AG09309 (cell line): ENCODE measurements around the gene GTF3C4.

Experiments used
- DNase-seq: peaks from one replicate; pipeline ENCODE4 v3.0.0-alpha.2; 2010; ENCODE audit warnings: low read depth
- H3K4me3 ChIP-seq: 2 replicates; pipeline ENCODE4 v1.5.1; 2011; ENCODE audit warnings: mild to moderate bottlenecking, low read depth, low read length, moderate library complexity; ENCODE audit not compliant: control insufficient read depth
- TF ChIP-seq, protein P1 (sequence below): IDR thresholded peaks from 2 replicates; pipeline ENCODE4 v1.5.1; 2011; ENCODE audit warnings: mild to moderate bottlenecking, low read depth, low read length, inconsistent platforms; ENCODE audit not compliant: insufficient read depth, control insufficient read depth; ENCODE audit errors: missing control alignments

Gene GTF3C4

DNA sequence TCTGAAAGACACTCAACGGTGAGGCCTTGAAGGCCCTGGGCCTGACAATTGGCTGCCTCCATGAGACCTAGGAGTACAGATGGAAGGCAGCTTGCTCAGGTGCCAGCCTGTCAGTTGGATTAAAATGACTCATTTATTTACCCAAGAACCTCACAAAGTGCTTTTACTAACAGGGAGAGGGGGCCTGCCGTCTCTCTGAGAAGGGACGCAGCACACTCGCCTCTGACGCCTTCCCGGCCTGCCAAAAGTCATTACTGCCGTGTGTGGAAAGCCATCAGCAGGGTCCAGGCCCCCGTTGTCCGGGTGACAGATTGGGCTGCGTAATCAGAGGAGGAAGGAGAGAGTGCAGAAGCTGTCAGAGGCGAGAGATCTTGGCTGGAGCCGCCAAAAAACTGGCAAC is 32.9 kb upstream of the GTF3C4 start:
- no peak overlapping the region for H3K4me3 ChIP-seq
- no peak for DNase-seq
- TF ChIP-seq, protein P1, sequence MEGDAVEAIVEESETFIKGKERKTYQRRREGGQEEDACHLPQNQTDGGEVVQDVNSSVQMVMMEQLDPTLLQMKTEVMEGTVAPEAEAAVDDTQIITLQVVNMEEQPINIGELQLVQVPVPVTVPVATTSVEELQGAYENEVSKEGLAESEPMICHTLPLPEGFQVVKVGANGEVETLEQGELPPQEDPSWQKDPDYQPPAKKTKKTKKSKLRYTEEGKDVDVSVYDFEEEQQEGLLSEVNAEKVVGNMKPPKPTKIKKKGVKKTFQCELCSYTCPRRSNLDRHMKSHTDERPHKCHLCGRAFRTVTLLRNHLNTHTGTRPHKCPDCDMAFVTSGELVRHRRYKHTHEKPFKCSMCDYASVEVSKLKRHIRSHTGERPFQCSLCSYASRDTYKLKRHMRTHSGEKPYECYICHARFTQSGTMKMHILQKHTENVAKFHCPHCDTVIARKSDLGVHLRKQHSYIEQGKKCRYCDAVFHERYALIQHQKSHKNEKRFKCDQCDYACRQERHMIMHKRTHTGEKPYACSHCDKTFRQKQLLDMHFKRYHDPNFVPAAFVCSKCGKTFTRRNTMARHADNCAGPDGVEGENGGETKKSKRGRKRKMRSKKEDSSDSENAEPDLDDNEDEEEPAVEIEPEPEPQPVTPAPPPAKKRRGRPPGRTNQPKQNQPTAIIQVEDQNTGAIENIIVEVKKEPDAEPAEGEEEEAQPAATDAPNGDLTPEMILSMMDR, result no peak

DNA sequence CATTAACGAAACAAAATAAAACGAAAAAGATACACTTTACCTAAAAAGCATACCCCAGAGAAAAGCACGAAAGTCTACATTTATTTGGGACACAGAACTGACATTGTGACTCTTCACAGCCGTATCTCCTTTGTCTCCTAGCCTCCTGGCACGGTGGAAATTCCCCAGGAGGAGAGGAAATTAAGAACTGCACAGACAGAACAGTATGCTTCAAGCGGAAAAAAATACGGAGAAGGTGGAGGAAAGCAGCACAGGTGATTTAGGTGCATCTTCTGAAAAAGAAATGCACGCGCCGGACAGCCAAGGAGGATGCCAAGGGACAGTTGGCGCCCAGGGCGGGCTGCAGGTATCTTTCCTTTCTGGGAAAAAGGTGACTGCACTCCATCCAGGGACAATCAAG is 32.5 kb upstream of the GTF3C4 start:
- TF ChIP-seq, protein P1, result no peak
- DNase-seq, result no peak

DNA sequence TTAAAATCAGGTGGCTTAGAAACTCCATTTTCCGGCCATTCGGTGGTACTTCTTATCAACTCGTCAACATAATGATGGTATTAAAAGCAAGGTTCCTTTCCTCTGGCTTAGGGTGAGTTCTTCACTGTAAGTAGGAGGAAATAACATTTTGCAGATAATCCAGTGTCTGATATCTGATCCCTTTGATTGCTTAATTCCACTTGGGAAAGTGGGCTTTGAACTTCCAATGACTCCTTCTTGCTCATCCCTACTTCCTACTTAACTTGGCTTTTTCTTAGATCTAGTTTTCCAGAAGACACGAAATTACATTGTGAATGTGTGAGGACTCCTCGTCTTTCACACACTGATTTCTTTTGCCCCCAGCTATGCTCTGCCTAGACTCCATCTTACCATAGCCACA is 32.0 kb upstream of the GTF3C4 start:
- TF ChIP-seq, protein P1, result no peak
- H3K4me3 ChIP-seq, result no peak overlapping the region
- DNase-seq, result peak; percentile 14

More for the DNA sequence above, 32.5 kb upstream of the GTF3C4 start:
- no peak overlapping the region for H3K4me3 ChIP-seq

DNA sequence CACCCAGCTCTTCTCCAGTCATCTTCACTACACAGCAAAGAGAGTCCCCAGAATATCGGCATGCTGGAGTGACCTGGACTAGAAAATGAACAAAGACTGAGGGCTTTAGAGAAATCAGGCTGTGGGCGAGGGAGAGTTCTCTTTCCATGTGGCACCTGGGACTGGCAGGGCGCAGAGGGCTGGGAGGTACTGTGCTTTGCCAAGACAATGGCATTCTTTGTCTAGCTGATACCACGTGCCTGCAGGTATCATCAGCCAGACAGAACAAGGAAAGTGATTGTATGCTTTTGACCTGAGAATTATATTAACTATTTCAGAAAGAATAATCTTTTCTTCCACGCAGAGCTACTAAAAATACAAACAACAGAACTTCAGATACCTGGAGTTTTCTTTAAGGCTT is 30.9 kb upstream of the GTF3C4 start:
- no peak for DNase-seq
- no peak overlapping the region for H3K4me3 ChIP-seq
- TF ChIP-seq, protein P1, result no peak

DNA sequence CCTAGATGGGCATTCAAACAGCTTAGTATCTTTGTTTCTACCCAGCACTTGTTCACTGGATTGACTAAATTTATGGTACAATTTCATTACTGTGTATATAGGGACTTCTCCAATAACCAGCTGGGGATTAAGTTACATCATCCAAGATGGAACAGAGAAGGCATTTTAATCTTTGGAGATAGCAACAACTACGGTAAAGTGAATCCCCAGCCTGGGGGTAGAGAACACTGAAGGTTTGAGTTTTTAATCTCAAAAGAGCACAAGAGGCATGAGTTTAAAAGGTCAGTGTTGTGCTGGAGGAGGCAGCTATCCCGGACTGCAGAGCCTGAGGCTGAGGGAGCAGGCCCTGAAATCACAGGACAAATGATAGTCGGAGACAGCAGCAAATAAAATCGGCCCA is 29.0 kb upstream of the GTF3C4 start:
- TF ChIP-seq, protein P1, result no peak
- no peak overlapping the region for H3K4me3 ChIP-seq
- no peak for DNase-seq

DNA sequence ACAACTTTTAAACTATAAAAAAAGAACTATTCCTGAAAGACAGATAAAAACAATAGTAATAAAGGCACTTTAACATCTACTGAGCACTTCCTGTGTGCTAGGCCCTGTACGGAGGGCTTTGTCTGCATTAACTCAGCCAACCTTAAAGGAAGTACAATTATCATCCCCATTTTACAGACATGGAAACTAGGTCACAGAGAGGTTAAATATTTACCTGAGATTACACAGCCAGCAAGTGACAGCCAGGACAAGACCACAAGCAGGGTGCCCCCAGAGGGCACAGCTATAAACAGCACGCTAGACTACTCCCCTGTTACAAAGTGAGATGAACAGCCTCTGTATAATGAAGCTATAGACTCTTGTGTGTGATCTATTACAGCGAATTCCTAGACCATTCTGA is 26.0 kb upstream of the GTF3C4 start:
- no peak for DNase-seq
- TF ChIP-seq, protein P1, result no peak
- H3K4me3 ChIP-seq, result no peak overlapping the region

DNA sequence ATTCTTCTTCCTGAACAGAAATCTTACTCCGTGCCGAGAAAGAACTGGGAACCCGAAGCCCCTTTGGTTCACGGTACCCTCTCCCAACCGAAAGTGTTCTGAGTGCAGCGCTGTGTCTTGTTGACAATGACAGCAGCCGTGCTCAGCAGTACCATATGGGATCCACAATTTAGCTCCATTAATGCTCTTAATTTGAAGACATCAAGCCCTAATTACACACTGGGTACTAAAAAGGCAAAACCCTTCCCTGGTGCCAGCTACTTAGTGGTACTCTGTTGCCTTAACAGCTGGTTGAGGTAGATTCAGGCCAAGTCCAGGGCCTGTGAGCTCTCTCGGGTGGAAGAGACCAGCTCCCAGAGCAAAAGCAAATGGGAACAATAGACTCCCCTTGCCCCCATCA is 25.0 kb upstream of the GTF3C4 start:
- TF ChIP-seq, protein P1, result no peak
- H3K4me3 ChIP-seq, result no peak overlapping the region
- no peak for DNase-seq
